ENCODE measurements around the gene BBLN. TPM values are rescaled to one million over a fixed set of nuclear protein-coding genes. Genes with fewer than 3 reads are reported as not detected.

BBLN gene
- total and polyA plus RNA-seq, 2 of the 4 experiments (the other 2 are of a cell fraction), result 25.1 to 103 TPM

GRCh38 chr9:128187361-128187760 is 27.3 kb downstream of the BBLN start:
- H4K5ac ChIP-seq (ENCODE audit: low read depth, low read length), result no peak overlapping the region
- peaks cover 44% of the 10 kb centered on the region for H3K36me3 ChIP-seq (ENCODE audit: control insufficient read depth, insufficient read depth, low read length)
- H2BK20ac ChIP-seq (ENCODE audit: low read depth, low read length), result no peak overlapping the region
- H3K56ac ChIP-seq (ENCODE audit: extremely low read depth, insufficient read depth, low read length), result no peak overlapping the region
- H3K23ac ChIP-seq (ENCODE audit: low read depth, low read length), result no peak overlapping the region
- no peak overlapping the region for H2AFZ ChIP-seq (replicated peaks; ENCODE audit: low read length, poor library complexity)
- H3K9ac ChIP-seq (ENCODE audit: low read depth, low read length), result no peak overlapping the region
- dilution Hi-C loops (cut with HindIII; ENCODE audit: low sequenced_read_pairs, unreplicated experiment) (no loop called here), in situ Hi-C loops (cut with MboI; ENCODE audit: low sequenced_read_pairs) (no loop called here), intact Hi-C loops (cut with micrococcal nuclease) (no loop called here)
- H3K18ac ChIP-seq (ENCODE audit: low read depth, low read length), result no peak overlapping the region
- no peak overlapping the region for H2AK9ac ChIP-seq (replicated peaks; ENCODE audit: low read depth, low read length, poor library complexity)
- H3K27ac ChIP-seq (ENCODE audit: insufficient read depth, low read length), result no peak overlapping the region
- ChIA-PET POLR2A (ENCODE audit: unreplicated experiment) (interaction anchor here (0.6 kb wide), 1 partner anchor 234 kb away, joined by 3 read pairs; no protein-coding TSS in a partner anchor), CTCF (no interaction called here)
- no peaks in the 10 kb centered on the region for H3K9me3 ChIP-seq (ENCODE audit: control insufficient read depth, insufficient read depth, low read length)
- no peak overlapping the region for H3K4me3 ChIP-seq (ENCODE audit: insufficient read depth, low read depth, low read length)
- no peak overlapping the region for H4K8ac ChIP-seq (ENCODE audit: low read depth in 2 of 2, low read length in 2 of 2)
- ATAC-seq (ENCODE audit: low read depth) (no peak), DNase-seq (no peak)
- WGBS, 2 experiments (ENCODE audit: extremely low coverage in 2 of 2, insufficient read length in 1 of 2), result no CpG with 5 or more reads among the region's 2 CpGs
- H3K27me3 ChIP-seq (ENCODE audit: control insufficient read depth, insufficient read depth, low read length), result no peaks in the 10 kb centered on the region
- H4K20me1 ChIP-seq (ENCODE audit: insufficient read depth, low read length), result no peaks in the 10 kb centered on the region; the same call in 1 of the 2 replicates
- no peak overlapping the region for H4K91ac ChIP-seq (ENCODE audit: insufficient read depth, low read depth, low read length)
- H3K4ac ChIP-seq (ENCODE audit: low read depth, low read length), result no peak overlapping the region
- 0 out of 2 replicates have a peak, but pooled peaks cover 4% of the 10 kb centered on the region for H3K9me1 ChIP-seq (ENCODE audit: insufficient read depth, low read length)
- H3K79me1 ChIP-seq (ENCODE audit: low read depth in 1 of 2, low read length in 2 of 2), result peaks cover 20 to 47% of the 10 kb centered on the region in 2 experiments
- no peak overlapping the region for H2AK5ac ChIP-seq (ENCODE audit: low read depth, low read length)
- H3K4me1 ChIP-seq (ENCODE audit: control insufficient read depth, insufficient read depth, low read length), result peaks cover 6% of the 10 kb centered on the region
- no peak overlapping the region for H2BK15ac ChIP-seq (ENCODE audit: low read depth, low read length)
- no peak overlapping the region for H3K4me2 ChIP-seq (ENCODE audit: low read depth, low read length)
- H2BK120ac ChIP-seq (ENCODE audit: low read depth, low read length), result no peak overlapping the region
- no peak for TF ChIP-seq MAZ (IDR thresholded peaks at IDR 0.05; ENCODE audit: borderline replicate concordance, low read depth, low read length)
- TF ChIP-seq USF2 (IDR thresholded peaks at IDR 0.05; ENCODE audit: low read depth, low read length), result no peak
- no peak for TF ChIP-seq CTCF (conservative IDR thresholded peaks at IDR 0.05; ENCODE audit: low read depth, low read length)
- no peak for TF ChIP-seq RCOR1 (IDR thresholded peaks at IDR 0.05; ENCODE audit: insufficient replicate concordance, low read length)
- no peak for TF ChIP-seq MAFK (IDR thresholded peaks at IDR 0.05; ENCODE audit: low read depth, low read length)
- H2BK5ac ChIP-seq (ENCODE audit: low read depth, low read length, poor library complexity, severe bottlenecking), result no peak overlapping the region
- BruUV-seq (replicated peaks), result no TSS peak
- H3K14ac ChIP-seq (replicated peaks; ENCODE audit: low read depth, low read length), result no peak overlapping the region
